AG04449 (cell line): ENCODE measurements around the gene SYT15.

ENCODE experiments used
- CTCF ChIA-PET: fragments of 350-600 bp; formaldehyde crosslinking; extraction: SDS; loops from one replicate; lab custom pipeline; 2021; ENCODE audit warnings: antibody characterized with exemption; lab: Yijun Ruan, JAX
- POLR2A ChIA-PET: fragments of 400-600, 350-600 bp; formaldehyde crosslinking; extraction: SDS; loops from one replicate; lab custom pipeline; 2020; ENCODE audit warnings: antibody characterized with exemption, inconsistent platforms; lab: Yijun Ruan, JAX
- DNase-seq: peaks from one replicate; pipeline ENCODE4 v3.0.0-alpha.2; 2010; ENCODE audit warnings: low read depth, low spot score
- H3K4me3 ChIP-seq: 2 replicates; pipeline ENCODE4 v1.5.1; 2011; ENCODE audit warnings: low read depth, mild to moderate bottlenecking, control low read depth, low read length
- TF ChIP-seq, protein P1 (sequence below): IDR thresholded peaks from one replicate; pipeline ENCODE4 v1.5.1; 2011; ENCODE audit warnings: mild to moderate bottlenecking, moderate library complexity, low read length, control low read depth, inconsistent platforms; ENCODE audit not compliant: insufficient read depth; ENCODE audit errors: missing control alignments

The SYT15 gene

DNA sequence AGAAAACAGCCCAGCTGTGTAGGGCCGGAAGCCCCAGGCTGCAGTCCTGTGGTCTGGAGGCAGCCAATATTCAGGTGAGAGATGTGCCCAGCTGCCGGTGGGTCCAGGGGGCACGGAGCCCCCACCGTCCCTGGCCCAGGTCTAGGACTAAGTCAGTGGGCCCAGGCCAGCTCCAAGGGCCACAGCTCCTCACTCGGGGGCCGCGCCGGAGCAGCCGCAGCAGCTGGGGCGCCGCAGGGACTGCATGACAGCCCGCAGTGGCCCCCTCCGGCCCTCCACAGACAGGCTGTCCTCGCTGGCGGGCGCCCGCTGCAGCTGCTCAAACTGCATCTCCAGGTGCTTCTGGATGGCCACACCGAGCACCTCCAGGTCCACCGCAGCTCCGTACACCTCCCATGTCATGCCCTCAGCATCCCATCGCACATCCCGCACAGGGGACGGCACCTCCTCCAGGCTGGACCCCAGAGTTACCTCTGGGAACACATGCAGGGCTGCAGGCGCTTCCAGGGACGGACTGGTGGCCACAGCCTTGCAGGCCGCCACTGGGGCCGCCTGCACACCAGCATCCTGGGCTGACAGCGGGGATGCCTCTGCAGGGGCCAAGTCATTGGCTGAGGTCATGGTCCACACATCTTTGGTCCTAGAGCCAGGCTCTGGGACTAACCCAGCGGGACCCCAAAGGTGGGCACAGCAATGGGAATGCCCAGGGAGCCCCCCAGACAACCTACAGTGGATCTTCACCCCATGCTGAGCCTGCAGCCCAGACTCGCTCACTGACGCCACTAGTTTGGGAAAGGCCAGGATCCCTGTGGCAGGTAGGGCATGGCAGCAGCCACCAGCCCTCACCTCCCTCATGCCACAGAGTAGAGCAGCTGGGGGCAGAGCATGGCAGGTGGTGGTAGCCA lies 29.5 kb upstream of the SYT15 start:
- ChIA-PET CTCF (interaction anchor here (1.4 kb wide), 1 partner anchor 9 kb away, joined by 6 read pairs; no protein-coding TSS in a partner anchor), POLR2A (no interaction called here)
- TF ChIP-seq, protein P1, sequence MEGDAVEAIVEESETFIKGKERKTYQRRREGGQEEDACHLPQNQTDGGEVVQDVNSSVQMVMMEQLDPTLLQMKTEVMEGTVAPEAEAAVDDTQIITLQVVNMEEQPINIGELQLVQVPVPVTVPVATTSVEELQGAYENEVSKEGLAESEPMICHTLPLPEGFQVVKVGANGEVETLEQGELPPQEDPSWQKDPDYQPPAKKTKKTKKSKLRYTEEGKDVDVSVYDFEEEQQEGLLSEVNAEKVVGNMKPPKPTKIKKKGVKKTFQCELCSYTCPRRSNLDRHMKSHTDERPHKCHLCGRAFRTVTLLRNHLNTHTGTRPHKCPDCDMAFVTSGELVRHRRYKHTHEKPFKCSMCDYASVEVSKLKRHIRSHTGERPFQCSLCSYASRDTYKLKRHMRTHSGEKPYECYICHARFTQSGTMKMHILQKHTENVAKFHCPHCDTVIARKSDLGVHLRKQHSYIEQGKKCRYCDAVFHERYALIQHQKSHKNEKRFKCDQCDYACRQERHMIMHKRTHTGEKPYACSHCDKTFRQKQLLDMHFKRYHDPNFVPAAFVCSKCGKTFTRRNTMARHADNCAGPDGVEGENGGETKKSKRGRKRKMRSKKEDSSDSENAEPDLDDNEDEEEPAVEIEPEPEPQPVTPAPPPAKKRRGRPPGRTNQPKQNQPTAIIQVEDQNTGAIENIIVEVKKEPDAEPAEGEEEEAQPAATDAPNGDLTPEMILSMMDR = no peak
- H3K4me3 ChIP-seq = no peak overlapping the region
- DNase-seq = no peak

DNA sequence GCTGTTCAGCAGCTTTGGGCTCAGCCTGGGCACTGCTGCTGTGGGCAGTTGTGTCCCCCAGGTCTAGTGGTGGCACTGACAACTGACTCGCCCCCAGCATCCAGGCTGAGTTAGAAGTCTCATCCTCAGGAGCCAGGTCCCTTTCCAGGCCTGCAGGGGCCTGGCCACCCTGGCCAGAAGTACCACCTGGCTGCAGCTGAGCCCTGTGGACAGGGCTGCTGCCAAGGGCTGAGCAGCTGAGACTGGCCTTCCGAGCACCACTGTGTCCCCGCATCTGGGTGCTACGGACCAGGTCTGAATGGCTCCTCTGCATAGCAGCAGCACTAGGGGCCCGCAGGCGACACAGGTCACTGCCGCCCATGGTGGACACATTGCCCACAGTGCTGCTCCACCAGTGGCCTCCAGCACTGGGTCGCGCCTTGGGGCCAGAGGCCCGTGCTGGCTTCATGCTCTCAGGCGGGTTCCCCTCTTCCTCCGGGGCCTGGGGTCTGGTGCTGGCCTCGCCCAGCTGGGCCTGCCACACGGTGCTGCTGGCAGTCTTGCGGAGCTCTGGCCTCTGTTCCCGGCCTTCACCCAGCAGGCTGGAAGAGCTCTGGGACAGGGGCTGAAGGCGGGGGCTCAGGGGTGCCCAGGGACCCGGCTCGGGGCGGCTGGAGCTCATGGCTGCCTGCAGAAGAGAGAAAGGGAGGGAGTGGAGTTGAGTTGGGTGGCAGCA lies 28.7 kb upstream of the SYT15 start:
- H3K4me3 ChIP-seq = no peak overlapping the region
- no peak for DNase-seq
- TF ChIP-seq, protein P1 = no peak
- ChIA-PET CTCF (no interaction called here), POLR2A (no interaction called here)

DNA sequence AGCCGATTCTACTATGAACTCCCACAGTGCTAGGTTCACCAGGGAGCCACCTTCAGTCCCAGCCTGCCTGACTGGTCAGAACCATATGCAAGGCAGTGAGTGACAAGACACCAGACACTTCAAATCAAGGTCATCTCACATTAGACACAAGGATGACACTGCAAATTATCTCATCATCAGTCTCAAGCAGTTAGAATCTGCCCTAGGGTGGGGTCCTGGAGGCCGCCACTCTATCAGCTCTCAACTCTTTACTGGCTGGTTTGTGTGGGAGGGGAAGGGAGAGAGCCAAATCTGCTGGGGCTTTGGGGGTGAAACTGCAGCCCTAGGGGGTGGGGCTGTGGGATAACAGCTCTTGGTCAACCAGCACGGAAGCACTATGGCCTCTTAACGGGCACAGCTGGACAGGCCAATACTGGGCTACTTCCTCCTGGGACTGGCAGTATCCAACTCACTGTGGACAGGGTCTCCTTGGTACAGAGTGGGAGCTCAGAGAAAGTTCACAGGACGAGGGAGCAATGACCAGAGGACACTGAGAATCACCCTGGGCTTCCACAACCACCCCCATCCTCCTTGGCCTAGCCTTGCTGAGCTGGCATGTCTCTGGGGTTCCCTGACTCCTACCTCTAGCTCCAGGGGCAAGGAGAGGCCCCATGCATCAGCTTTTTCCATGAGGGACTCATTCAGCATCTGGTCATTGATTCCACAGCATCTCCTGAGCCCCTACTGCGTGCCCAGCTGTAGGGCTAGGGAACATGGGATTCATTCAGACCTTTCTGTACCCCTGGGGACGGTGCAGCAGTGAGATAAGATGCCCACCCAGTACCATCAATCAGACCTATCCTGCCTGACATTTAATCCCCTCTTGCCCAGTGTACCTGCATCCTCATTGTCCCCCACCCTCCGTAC lies 27.9 kb upstream of the SYT15 start:
- no peak for DNase-seq
- TF ChIP-seq, protein P1 = no peak
- H3K4me3 ChIP-seq = no peak overlapping the region
- CTCF ChIA-PET = no interaction called here
- POLR2A ChIA-PET = no interaction called here

DNA sequence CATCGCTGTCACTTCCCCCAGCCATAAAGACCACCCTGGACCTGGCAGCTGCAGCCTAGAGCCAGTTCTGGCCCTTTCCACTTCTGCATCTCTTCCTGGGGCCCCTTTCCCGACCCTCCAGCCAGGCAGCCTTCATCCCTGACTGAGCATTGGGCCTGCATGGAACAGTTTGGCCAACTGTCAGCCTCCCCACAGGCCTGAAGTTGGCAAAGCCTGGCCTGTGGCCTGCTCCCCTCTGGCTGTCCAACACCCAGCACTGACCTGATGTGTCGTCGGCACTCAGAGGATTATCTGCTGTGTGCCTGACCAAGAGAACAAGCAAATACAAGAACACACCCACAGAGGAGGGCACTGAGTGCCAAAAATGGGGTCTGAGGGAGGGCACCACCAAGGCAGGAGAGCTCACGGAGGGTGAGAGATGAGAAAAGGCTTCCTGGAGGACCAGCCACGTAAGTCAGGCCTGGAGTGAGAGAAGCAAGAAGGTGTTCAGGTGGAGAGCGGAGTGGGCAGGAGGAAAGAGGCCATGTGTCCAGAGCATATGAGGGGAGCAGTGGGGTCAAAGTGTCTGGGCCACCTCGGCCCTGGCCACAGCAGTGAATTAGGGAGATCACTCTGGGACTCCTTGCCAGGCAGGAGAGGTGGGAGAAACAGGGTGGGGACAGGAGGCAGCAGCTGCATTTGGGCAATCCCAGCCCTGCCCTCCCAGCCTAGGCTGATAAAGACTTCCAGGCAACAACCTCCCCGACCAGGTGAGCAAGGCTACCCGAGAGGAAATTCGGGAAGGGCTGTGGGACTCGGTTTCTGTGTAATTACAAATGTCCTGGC lies 27.0 kb upstream of the SYT15 start:
- ChIA-PET CTCF (interaction anchor here (3.9 kb wide), 1 partner anchor 7 kb away, joined by 20 read pairs; no protein-coding TSS in a partner anchor), POLR2A (no interaction called here)
- H3K4me3 ChIP-seq = no peak overlapping the region
- TF ChIP-seq, protein P1 = no peak
- DNase-seq = no peak

DNA sequence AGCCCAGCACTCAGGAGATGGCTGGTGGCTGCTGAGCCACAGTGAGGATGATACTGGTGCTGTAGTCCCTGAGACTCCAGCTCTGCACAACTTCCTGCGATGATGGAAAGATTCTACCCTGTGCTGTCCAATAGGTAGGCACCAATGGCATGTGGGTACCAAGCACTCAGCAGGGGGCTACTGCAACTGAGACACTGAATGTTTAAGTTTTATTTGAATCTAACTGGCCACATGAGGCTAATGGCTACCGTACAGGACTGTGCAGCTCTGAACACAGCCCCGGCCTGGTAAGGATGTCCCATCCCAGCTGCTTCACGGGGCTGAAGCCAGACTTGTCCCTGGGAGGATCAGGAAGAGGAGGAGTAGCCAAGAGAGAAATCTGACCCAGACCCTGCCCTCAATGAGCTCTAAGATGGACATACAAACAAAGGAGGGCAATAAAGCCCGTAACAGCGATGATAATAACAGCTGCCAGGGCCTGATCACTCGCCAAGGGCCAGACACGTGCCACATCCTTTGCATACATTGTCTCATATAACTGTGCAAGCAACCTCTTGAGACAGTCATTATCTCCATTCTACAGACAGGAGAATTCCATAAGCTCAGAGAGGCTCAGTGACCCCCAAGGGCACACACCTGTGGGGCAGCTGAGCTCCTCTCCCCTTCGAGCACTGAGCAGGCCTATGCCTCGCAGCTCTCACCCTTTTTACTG lies 26.2 kb upstream of the SYT15 start:
- TF ChIP-seq, protein P1 = no peak
- no peak for DNase-seq
- CTCF ChIA-PET = interaction anchor here (0.7 to 3.9 kb wide), 3 partner anchors 8 to 12 kb away, joined by 4 to 20 read pairs (median 4); no protein-coding TSS in a partner anchor
- POLR2A ChIA-PET = no interaction called here
- H3K4me3 ChIP-seq = no peak overlapping the region
